Fibroblast of mammary gland (primary cell): ENCODE measurements around the gene GSTT4.
"Not testable (repeated sequence)": the region's sequence is repeated elsewhere in the genome, so short reads cannot be mapped to it uniquely, and the experiment has no call there.

Source experiments
- DNase-seq: peaks from one replicate; pipeline ENCODE4 v3.0.0-alpha.2; 2010; ENCODE audit warnings: low read depth
- H3K4me3 ChIP-seq: 2 replicates; pipeline ENCODE4 v1.5.1; 2011; ENCODE audit warnings: low read depth, mild to moderate bottlenecking, low read length, moderate library complexity; ENCODE audit not compliant: control insufficient read depth
- CTCF ChIP-seq: conservative IDR thresholded peaks from 2 replicates; pipeline ENCODE4 v1.5.1; 2011; ENCODE audit warnings: low read depth, low read length, inconsistent platforms; ENCODE audit not compliant: control insufficient read depth, insufficient read depth

GSTT4 gene

GRCh38 chr22:23970816-23971486 lies 34.3 kb downstream of the GSTT4 start:
- H3K4me3 ChIP-seq = no peak overlapping the region
- no peak for TF ChIP-seq CTCF
- DNase-seq = no peak

- no peak for TF ChIP-seq CTCF
- no peak overlapping the region for H3K4me3 ChIP-seq
- no peak for DNase-seq
Observed at GRCh38 chr22:23970201-23970641, 35.0 kb downstream of the GSTT4 start.

- DNase-seq = no peak
- no peak overlapping the region for H3K4me3 ChIP-seq
- no peak for TF ChIP-seq CTCF
Observed at GRCh38 chr22:23969071-23969470, 36.2 kb downstream of the GSTT4 start.

GRCh38 chr22:23966568-23966967 lies 38.7 kb downstream of the GSTT4 start, which contains the start of gene DDTL:
TSS of gene DDTL (plus strand) at chr22:23966888. CDS start at chr22:23966915, 27 bp downstream.
- not testable (repeated sequence) for H3K4me3 ChIP-seq, DNase-seq

- not testable (repeated sequence) for DNase-seq, H3K4me3 ChIP-seq
Observed at GRCh38 chr22:23966094-23966493, 39.2 kb downstream of the GSTT4 start.

GRCh38 chr22:23961084-23961771 lies 44.0 kb downstream of the GSTT4 start, which contains the start of gene GSTT2B:
TSS of gene GSTT2B (minus strand) at chr22:23961195. CDS start at chr22:23961131, 64 bp downstream.
- H3K4me3 ChIP-seq = not testable (repeated sequence)

GRCh38 chr22:23956301-23956900 lies 48.9 kb downstream of the GSTT4 start:
- not testable (repeated sequence) for DNase-seq, H3K4me3 ChIP-seq
- peak; percentile 23 for TF ChIP-seq CTCF

More at GRCh38 chr22:23961084-23961771, 44.0 kb downstream of the GSTT4 start, which contains the start of gene GSTT2B:
- DNase-seq = not testable (repeated sequence)

GRCh38 chr22:23955886-23956285 lies 49.4 kb downstream of the GSTT4 start:
- H3K4me3 ChIP-seq, DNase-seq: not testable (repeated sequence)

- not testable (repeated sequence) for DNase-seq, H3K4me3 ChIP-seq
Observed at GRCh38 chr22:23954991-23955305, 50.3 kb downstream of the GSTT4 start.

- H3K4me3 ChIP-seq, DNase-seq: not testable (repeated sequence)
Observed at GRCh38 chr22:23954193-23954990, 50.9 kb downstream of the GSTT4 start.

GRCh38 chr22:23953485-23953884 lies 51.8 kb downstream of the GSTT4 start:
- not testable (repeated sequence) for H3K4me3 ChIP-seq, DNase-seq

- not testable (repeated sequence) for DNase-seq, H3K4me3 ChIP-seq
Observed at GRCh38 chr22:23952794-23953405, 52.4 kb downstream of the GSTT4 start.

- not testable (repeated sequence) for DNase-seq, H3K4me3 ChIP-seq
Observed at GRCh38 chr22:23951383-23951782, 53.9 kb downstream of the GSTT4 start.
